Astrocyte (in vitro differentiated cells and primary cell): Measurements from ENCODE around the gene MYBBP1A. TPM values are rescaled to one million over a fixed set of nuclear protein-coding genes. Genes with fewer than 3 reads are reported as not detected.
A peak's percentile ranks its signal among the peaks of the same experiment; 100 is the strongest.

ENCODE experiments used
- DNase-seq: peaks from one replicate; pipeline ENCODE4 v3.0.0-alpha.2; 2010; ENCODE audit warnings: low read depth
- FAIRE-seq: peaks from 2 replicates; lab custom pipeline; 2011; peaks lifted over from hg19 to GRCh38; lab: Jason Lieb, UNC
- H2AFZ ChIP-seq: 2 replicates; pipeline ENCODE4 v1.6.0; 2012; ENCODE audit warnings: low read depth, low read length, inconsistent platforms
- H3K27ac ChIP-seq: 2 replicates; pipeline ENCODE4 v1.5.1; 2011; ENCODE audit warnings: low read depth, low read length, inconsistent platforms
- H3K27me3 ChIP-seq: 2 replicates; pipeline ENCODE4 v1.6.0; 2011; ENCODE audit warnings: low read length, inconsistent platforms; ENCODE audit not compliant: insufficient read depth
- H3K36me3 ChIP-seq: 2 replicates; pipeline ENCODE4 v1.5.1; 2011; ENCODE audit warnings: low read length, inconsistent platforms; ENCODE audit not compliant: insufficient read depth
- H3K4me1 ChIP-seq: 2 replicates; pipeline ENCODE4 v1.5.1; 2011; ENCODE audit warnings: low read length, inconsistent platforms; ENCODE audit not compliant: insufficient read depth
- H3K4me2 ChIP-seq: 2 replicates; pipeline ENCODE4 v1.6.0; 2012; ENCODE audit warnings: low read length, inconsistent platforms
- H3K4me3 ChIP-seq: 2 replicates; pipeline ENCODE4 v1.5.1; 2011; ENCODE audit warnings: low read depth, mild to moderate bottlenecking, low read length, inconsistent platforms; ENCODE audit not compliant: insufficient read depth
- H3K79me2 ChIP-seq: 2 replicates; pipeline ENCODE4 v1.6.0; 2012; ENCODE audit warnings: mild to moderate bottlenecking, low read length, inconsistent platforms; ENCODE audit not compliant: insufficient read depth
- H3K9ac ChIP-seq: 2 replicates; pipeline ENCODE4 v1.6.0; 2012; ENCODE audit warnings: mild to moderate bottlenecking, low read length, inconsistent platforms
- H3K9me3 ChIP-seq: 2 replicates; pipeline ENCODE4 v1.5.1; 2012; ENCODE audit warnings: low read depth, mild to moderate bottlenecking, low read length, inconsistent platforms; ENCODE audit not compliant: insufficient read depth
- H4K20me1 ChIP-seq: 2 replicates; pipeline ENCODE4 v1.6.0; 2012; ENCODE audit warnings: low read length, inconsistent platforms; ENCODE audit not compliant: insufficient read depth
- H3K27ac Mint-ChIP-seq: one replicate; pipeline ENCODE4 v1.8.0; 2021; ENCODE audit warnings: mild to moderate bottlenecking, mixed read lengths; ENCODE audit not compliant: unreplicated experiment
- H3K27me3 Mint-ChIP-seq: one replicate; pipeline ENCODE4 v1.8.0; 2021; ENCODE audit warnings: low read depth, mixed read lengths; ENCODE audit not compliant: unreplicated experiment
- H3K36me3 Mint-ChIP-seq: one replicate; pipeline ENCODE4 v1.8.0; 2021; ENCODE audit warnings: low read depth, mixed read lengths; ENCODE audit not compliant: unreplicated experiment
- H3K4me1 Mint-ChIP-seq: one replicate; pipeline ENCODE4 v1.8.0; 2021; ENCODE audit warnings: low read depth, mixed read lengths; ENCODE audit not compliant: unreplicated experiment
- H3K4me3 Mint-ChIP-seq: one replicate; pipeline ENCODE4 v1.8.0; 2021; ENCODE audit warnings: mild to moderate bottlenecking, moderate library complexity, mixed read lengths; ENCODE audit not compliant: unreplicated experiment
- H3K9me3 Mint-ChIP-seq: one replicate; pipeline ENCODE4 v1.8.0; 2021; ENCODE audit warnings: mild to moderate bottlenecking, mixed read lengths; ENCODE audit not compliant: unreplicated experiment
- EZH2 ChIP-seq: IDR thresholded peaks from 2 replicates; pipeline ENCODE4 v1.6.1; 2012; ENCODE audit warnings: mild to moderate bottlenecking, low read length, inconsistent platforms; ENCODE audit not compliant: insufficient read depth
- total RNA-seq: library from RNA; stranded (reverse); gene quantifications from 2 replicates; pipeline ENCODE4 v1.2.1, GENCODE V29; 2021
- TF ChIP-seq, protein P1 (sequence below): IDR thresholded peaks from 2 replicates; pipeline ENCODE4 v1.5.1; 2011; ENCODE audit warnings: low read depth, mild to moderate bottlenecking, inconsistent platforms, low read length, moderate library complexity; ENCODE audit not compliant: insufficient read depth

Gene MYBBP1A
- total RNA-seq, 1 donor from 2014 or later, result 71.1 TPM

DNA sequence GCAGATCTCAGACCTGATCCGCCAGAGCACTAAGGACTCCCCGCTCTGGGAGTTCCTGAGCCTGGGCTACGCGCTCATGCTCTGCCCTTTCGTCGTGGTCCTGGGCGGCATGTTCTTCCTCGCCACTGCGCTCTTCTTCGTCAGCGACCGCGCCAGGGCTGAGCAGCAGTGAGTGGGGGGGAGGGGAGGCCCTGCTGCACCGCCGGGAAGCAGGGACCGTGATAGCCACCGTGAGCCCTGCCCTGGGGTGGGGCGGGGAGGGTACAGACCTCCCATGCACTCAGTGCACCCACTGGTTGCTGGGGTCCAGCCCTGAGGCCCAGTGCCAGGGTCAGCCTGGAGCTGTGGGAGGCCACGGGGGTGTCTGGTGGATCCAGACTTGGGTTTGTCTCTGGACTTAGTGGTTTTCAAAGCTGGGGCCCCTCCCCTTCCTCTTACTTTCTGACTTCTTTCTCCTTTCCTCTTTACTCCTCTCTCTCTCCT lies 18.9 kb downstream of the MYBBP1A start:
- no peak for FAIRE-seq

GRCh38 chr17:4535667-4536258 lies 19.4 kb downstream of the MYBBP1A start:
- Mint-ChIP-seq H3K9me3 (no peaks in the 10 kb centered on the region), H3K36me3 (no peaks in the 10 kb centered on the region), H3K4me1 (peaks cover 2% of the 10 kb centered on the region), H3K4me3 (no peak overlapping the region), H3K27me3 (peaks cover 13% of the 10 kb centered on the region), H3K27ac (peak overlapping the region; percentile 69)
- TF ChIP-seq EZH2, result no peak
- TF ChIP-seq, protein P1, sequence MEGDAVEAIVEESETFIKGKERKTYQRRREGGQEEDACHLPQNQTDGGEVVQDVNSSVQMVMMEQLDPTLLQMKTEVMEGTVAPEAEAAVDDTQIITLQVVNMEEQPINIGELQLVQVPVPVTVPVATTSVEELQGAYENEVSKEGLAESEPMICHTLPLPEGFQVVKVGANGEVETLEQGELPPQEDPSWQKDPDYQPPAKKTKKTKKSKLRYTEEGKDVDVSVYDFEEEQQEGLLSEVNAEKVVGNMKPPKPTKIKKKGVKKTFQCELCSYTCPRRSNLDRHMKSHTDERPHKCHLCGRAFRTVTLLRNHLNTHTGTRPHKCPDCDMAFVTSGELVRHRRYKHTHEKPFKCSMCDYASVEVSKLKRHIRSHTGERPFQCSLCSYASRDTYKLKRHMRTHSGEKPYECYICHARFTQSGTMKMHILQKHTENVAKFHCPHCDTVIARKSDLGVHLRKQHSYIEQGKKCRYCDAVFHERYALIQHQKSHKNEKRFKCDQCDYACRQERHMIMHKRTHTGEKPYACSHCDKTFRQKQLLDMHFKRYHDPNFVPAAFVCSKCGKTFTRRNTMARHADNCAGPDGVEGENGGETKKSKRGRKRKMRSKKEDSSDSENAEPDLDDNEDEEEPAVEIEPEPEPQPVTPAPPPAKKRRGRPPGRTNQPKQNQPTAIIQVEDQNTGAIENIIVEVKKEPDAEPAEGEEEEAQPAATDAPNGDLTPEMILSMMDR, result no peak
- no peaks in the 10 kb centered on the region for H3K9me3 ChIP-seq
- no peaks in the 10 kb centered on the region for H3K27me3 ChIP-seq
- H3K36me3 ChIP-seq, result no peaks in the 10 kb centered on the region
- no peak overlapping the region for H3K4me2 ChIP-seq
- no peak overlapping the region for H2AFZ ChIP-seq
- FAIRE-seq (no peak), DNase-seq (no peak)
- H3K79me2 ChIP-seq, result no peaks in the 10 kb centered on the region
- peaks cover 3% of the 10 kb centered on the region for H3K4me1 ChIP-seq
- no peak overlapping the region for H3K27ac ChIP-seq
- no peak overlapping the region for H3K9ac ChIP-seq
- peaks cover 15% of the 10 kb centered on the region for H4K20me1 ChIP-seq
- no peak overlapping the region for H3K4me3 ChIP-seq

More for the DNA sequence above, 18.9 kb downstream of the MYBBP1A start:
- Histone ChIP-seq H3K27me3 (no peaks in the 10 kb centered on the region), H3K4me2 (peak overlapping the region; percentile 52), H3K27ac (no peak overlapping the region), H2AFZ (no peak overlapping the region), H3K4me3 (no peak overlapping the region), H4K20me1 (peaks cover 15% of the 10 kb centered on the region), H3K9me3 (no peaks in the 10 kb centered on the region), H3K79me2 (no peaks in the 10 kb centered on the region), H3K9ac (no peak overlapping the region), H3K4me1 (peaks cover 3% of the 10 kb centered on the region), H3K36me3 (no peaks in the 10 kb centered on the region)
- H3K36me3 Mint-ChIP-seq, result no peaks in the 10 kb centered on the region
- H3K4me3 Mint-ChIP-seq, result no peak overlapping the region
- TF ChIP-seq, protein P1, result no peak
- TF ChIP-seq EZH2, result no peak
- H3K4me1 Mint-ChIP-seq, result peaks cover 2% of the 10 kb centered on the region
- no peaks in the 10 kb centered on the region for H3K9me3 Mint-ChIP-seq
- DNase-seq, result peak; percentile 5
- H3K27me3 Mint-ChIP-seq, result peaks cover 9% of the 10 kb centered on the region
- H3K27ac Mint-ChIP-seq, result no peak overlapping the region
